ENCODE results near the gene DCAF8. TPM values are rescaled to one million over a fixed set of nuclear protein-coding genes. Genes with fewer than 3 reads are reported as not detected.

The DCAF8 gene
- total and polyA plus RNA-seq, 3 donors from 2014 or later = 127 to 240 (median 233) TPM

- intact Hi-C loops (cut with DNase I; ENCODE audit: low total_unique reads) = no loop called here
- Histone ChIP-seq H3K36me3 (ENCODE audit: low read depth, missing control alignments) (no peaks in the 10 kb centered on the region), H3K9me3 (no peaks in the 10 kb centered on the region), H3K4me3 (peak within 1 kb of the TSS; percentile 91 to 97), H3K27ac (peak within 1 kb of the TSS; percentile 86 to 91), H3K4me1 (peaks cover 53% of the 10 kb centered on the region), H3K27me3 (no peaks in the 10 kb centered on the region)
- TF ChIP-seq CTCF (IDR thresholded peaks at IDR 0.05) (no peak), POLR2A (IDR thresholded peaks at IDR 0.05) (no peak)
- peak; percentile 81 for DNase-seq
- 0% methylated on average over 5 to 63 of the region's 76 CpGs for WGBS, 2 donors
Observed at GRCh38 chr1:160205242-160206035, 56.9 kb downstream of the DCAF8 start, which contains the start of gene PEA15. Gene PEA15 (plus strand): TSS chr1:160205384. CDS start chr1:160211545, 6,161 bp downstream.

- no peak for DNase-seq
- H3K27me3 ChIP-seq = no peaks in the 10 kb centered on the region
- 16 to 18% methylated on average over 7 of the region's 7 CpGs for WGBS, 2 donors
- peak overlapping the region; percentile 91 to 97 for H3K4me3 ChIP-seq
- H3K9me3 ChIP-seq = no peaks in the 10 kb centered on the region
- peak overlapping the region; percentile 86 to 91 for H3K27ac ChIP-seq
- H3K4me1 ChIP-seq = peaks cover 46% of the 10 kb centered on the region
- no peak for TF ChIP-seq CTCF (IDR thresholded peaks at IDR 0.05)
- TF ChIP-seq POLR2A (IDR thresholded peaks at IDR 0.05) = no peak
- no peaks in the 10 kb centered on the region for H3K36me3 ChIP-seq (ENCODE audit: low read depth, missing control alignments)
- intact Hi-C loops (cut with DNase I; ENCODE audit: low total_unique reads) = no loop called here
Observed at GRCh38 chr1:160204526-160205241, 57.7 kb downstream of the DCAF8 start.

- no peak for DNase-seq
- TF ChIP-seq CTCF (IDR thresholded peaks at IDR 0.05) = no peak
- no peak for TF ChIP-seq POLR2A (IDR thresholded peaks at IDR 0.05)
- intact Hi-C loops (cut with DNase I; ENCODE audit: low total_unique reads) = no loop called here
Observed at GRCh38 chr1:160200786-160201185, 61.6 kb downstream of the DCAF8 start.

GRCh38 chr1:160197231-160197630 lies 65.1 kb downstream of the DCAF8 start:
- TF ChIP-seq POLR2A (IDR thresholded peaks at IDR 0.05) (no peak), CTCF (IDR thresholded peaks at IDR 0.05) (no peak)
- Histone ChIP-seq H3K9me3 (no peaks in the 10 kb centered on the region), H3K27me3 (no peaks in the 10 kb centered on the region), H3K4me3 (no peak overlapping the region), H3K27ac (no peak overlapping the region), H3K4me1 (peaks cover 16% of the 10 kb centered on the region), H3K36me3 (ENCODE audit: low read depth, missing control alignments) (no peaks in the 10 kb centered on the region)
- WGBS, 2 donors = 96% methylated on average over 4 of the region's 4 CpGs
- no peak for DNase-seq
- intact Hi-C loops (cut with DNase I; ENCODE audit: low total_unique reads) = loop anchor here (10.0 kb wide), 2 partner anchors 48 to 92 kb away; no protein-coding TSS in a partner anchor

More at GRCh38 chr1:160200786-160201185, 61.6 kb downstream of the DCAF8 start:
- no peak overlapping the region for H3K27ac ChIP-seq
- no peaks in the 10 kb centered on the region for H3K27me3 ChIP-seq
- H3K9me3 ChIP-seq = no peaks in the 10 kb centered on the region
- H3K36me3 ChIP-seq (ENCODE audit: low read depth, missing control alignments) = no peaks in the 10 kb centered on the region
- H3K4me1 ChIP-seq = peaks cover 10% of the 10 kb centered on the region
- WGBS, 2 donors = 95 to 100% methylated on average over 4 of the region's 4 CpGs
- H3K4me3 ChIP-seq = no peak overlapping the region
